Measurements from ENCODE around the gene CDY2B. TPM values are rescaled to one million over a fixed set of nuclear protein-coding genes. Genes with fewer than 3 reads are reported as not detected.
"Not testable (repeated sequence)": the region's sequence is repeated elsewhere in the genome, so short reads cannot be mapped to it uniquely, and the experiment has no call there.

Gene CDY2B, protein sequence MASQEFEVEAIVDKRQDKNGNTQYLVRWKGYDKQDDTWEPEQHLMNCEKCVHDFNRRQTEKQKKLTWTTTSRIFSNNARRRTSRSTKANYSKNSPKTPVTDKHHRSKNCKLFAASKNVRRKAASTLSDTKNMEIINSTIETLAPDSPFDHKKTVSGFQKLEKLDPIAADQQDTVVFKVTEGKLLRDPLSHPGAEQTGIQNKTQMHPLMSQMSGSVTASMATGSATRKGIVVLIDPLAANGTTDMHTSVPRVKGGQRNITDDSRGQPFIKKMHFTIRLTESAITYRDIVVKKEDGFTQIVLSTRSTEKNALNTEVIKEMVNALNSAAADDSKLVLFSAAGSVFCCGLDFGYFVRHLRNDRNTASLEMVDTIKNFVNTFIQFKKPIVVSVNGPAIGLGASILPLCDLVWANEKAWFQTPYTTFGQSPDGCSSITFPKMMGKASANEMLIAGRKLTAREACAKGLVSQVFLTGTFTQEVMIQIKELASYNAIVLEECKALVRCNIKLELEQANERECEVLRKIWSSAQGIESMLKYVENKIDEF
- polyA plus RNA-seq (ENCODE audit: insufficient read length), result not detected

DNA sequence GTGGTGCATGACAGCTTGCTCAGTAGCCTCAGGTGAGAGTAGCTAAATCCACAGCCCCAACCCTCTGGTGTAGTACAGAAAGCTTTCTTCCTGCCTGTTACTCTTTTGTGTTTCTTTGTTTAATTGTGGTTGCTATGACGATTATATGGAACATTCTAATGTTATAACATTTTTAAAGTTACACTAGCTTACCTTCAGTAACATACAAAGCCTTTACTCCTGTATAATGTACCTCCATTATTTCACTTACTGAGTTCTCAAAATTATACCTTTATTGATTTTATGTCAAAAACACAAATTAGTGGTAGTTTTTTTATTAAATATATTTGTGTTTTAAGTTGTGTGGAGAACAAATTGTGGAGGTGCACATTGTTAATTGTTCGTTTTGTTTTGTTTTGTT lies at the start of gene CDY2B:
Gene CDY2B, minus strand, starts transcription at position 101 of the 400 bp plus-strand sequence. CDS start 328 bp downstream, outside the sequence.
- DNase-seq (ENCODE audit: low read depth), result not testable (repeated sequence)

DNA sequence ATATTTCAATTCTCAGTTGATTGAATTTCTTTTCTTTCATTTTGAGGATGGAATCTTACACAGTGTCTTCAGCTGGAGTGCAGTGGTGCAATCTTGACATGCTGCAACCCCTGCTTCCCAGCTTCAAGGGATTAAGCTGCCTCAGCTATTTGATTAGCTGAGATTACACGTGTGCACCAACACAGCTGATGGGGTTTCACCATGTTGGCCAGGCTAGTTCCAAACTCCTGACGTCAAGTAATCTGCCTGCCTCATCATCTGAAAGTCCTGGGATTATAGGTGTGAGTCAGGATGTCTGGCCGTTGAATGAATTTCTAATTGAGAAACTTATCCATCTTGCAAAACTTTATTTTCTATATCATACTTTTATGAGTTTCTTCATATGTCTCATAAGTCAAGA lies 28.0 kb upstream of the CDY2B start:
- not testable (repeated sequence) for DNase-seq (ENCODE audit: low read depth)

DNA sequence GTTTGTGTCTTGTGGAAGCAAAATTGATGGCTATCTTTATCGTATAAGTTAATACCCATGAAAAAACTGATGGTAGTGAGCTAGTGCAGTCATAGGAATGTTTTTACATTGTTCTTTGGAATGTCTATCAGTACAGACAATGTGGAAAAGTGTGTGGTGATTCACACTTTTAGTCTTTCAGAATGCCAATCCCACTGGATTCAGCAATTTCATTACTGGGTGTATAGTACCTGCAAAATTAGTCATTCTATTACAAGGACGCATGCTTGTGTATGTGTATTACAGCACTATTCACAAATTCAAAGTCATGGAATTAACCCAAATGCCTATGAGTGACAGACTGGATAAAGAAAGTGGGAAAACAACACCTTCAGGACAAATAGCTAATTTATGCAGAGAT lies 27.3 kb upstream of the CDY2B start:
- not testable (repeated sequence) for DNase-seq (ENCODE audit: low read depth)

DNA sequence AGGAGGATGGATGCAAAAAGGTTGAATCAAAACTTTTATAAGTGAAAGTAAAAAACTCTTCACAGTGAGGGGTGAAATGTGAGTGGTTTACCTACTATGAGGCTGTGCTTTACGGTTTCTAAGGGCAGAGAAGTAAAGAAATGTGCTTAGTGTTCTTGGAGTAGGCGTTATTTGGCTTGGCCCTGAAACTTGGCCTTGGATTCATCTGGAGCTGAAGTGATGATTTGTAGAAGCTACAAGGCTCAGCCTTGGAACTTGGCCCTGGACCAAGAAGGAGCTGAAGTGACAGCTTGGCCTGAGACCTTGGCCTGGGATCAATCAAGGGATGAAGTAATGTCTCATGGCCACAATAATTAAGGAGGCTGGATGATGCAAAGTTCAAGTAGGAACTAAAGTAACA lies 1.7 kb upstream of the CDY2B start:
- DNase-seq (ENCODE audit: low read depth), result not testable (repeated sequence)

DNA sequence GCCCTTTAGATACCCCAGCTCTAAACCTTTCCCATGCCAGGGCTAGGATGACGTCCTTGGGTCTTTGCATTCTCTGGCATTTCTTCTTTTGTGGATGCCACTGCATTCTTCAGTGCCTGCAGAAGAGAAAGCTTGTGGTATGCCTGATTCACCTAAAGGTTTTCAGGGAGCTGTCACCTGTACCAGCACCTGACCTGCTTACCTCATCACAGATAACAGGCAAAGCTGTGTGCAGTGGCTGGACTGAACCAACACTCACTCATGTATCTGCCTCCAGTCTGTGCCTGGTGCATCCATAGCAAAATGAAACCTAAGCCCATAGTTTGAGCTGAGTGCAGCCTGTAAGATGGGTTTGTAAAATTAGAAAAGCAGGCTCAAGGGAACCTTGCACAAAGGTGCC lies 3.3 kb downstream of the CDY2B start:
- not testable (repeated sequence) for DNase-seq (ENCODE audit: low read depth)

DNA sequence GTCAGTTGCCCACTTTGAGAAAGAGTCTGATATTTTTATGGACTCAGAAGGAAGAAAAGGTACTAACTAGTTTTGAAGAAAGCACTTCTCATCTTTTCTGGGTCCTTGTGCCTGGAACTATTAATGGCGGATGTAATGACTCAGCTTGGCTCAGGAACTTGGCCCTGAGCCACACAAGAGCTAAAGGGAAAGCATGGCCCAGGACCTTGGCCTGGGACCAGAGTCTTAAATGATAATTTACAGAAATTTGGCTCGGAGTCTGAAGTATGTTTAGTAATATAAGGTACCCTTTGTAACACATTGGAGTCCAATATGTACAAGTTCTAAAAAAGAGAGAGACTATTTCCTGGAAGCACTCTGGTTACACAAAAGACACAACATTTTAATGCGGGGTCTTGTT lies 4.6 kb downstream of the CDY2B start:
- not testable (repeated sequence) for DNase-seq (ENCODE audit: low read depth)

DNA sequence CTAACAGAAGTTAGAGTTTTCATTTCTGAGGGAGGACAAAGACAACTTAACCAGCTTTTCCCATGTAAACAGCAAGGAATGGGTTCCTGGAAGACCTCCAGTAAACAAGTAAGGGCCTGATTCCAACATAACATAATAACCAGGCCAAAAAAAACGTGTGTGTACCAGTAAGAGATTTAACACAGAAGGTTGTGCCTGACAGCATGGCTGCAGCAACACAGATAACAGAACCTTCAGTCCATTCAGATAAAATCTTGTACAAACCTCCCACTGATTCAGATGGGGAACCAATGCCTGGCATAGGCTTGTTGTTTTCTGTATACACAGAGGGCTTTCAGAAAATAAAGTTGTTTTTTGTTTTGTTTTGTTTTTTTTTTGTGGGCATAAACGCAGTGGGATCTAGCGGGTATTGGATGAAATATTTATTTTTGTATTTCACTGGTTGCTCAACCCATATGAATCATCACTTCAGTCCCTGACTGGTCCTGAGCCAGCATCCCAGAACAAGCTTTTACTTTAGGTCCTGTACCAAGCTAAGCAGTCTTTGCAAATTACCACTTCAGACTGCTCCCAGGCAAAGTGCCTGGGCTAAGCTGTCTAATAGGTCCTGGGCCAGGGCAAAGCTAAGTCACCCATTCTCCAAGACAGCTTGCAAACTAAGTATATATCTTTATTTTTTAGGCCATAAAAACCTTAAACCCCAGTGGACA lies 8.7 kb downstream of the CDY2B start:
- DNase-seq (ENCODE audit: low read depth), result not testable (repeated sequence)

DNA sequence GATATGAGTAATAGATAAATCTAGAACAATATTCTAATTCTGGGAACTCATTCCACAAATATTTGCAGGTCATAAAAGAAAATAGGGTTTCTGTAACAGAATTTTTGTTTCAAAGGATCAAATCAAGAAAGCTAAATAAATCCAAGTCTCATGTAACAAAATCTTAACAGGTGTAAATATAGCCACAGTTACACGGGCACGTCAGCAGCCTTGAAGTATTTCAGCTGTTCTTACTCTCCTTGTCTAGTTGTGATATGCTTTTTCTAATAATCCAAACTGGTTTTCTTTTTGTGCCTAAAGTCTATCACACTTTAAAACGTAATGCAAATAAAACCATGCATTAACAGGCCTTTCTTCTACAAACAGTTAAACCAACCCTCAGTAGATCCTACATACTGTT lies 9.3 kb downstream of the CDY2B start:
- not testable (repeated sequence) for DNase-seq (ENCODE audit: low read depth)

DNA sequence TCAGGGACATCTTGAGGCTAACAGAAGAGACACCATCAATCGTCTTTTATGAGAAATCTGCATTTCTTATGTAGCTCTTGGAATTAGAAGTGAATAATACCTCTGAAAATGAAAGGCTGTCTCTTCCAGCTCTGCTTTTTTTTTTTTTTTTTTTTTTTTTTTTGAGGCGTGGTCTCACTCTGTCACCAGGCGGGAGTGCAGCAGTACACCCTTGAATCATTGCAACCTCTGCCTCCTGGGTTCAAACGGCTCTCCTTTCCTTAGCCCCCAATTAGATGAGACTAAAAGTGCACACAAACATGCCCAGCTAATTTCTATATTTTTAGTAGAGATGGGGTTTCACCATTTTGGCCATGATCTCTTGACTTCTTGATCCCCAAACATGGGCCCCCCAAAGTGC lies 12.2 kb downstream of the CDY2B start:
- not testable (repeated sequence) for DNase-seq (ENCODE audit: low read depth)

DNA sequence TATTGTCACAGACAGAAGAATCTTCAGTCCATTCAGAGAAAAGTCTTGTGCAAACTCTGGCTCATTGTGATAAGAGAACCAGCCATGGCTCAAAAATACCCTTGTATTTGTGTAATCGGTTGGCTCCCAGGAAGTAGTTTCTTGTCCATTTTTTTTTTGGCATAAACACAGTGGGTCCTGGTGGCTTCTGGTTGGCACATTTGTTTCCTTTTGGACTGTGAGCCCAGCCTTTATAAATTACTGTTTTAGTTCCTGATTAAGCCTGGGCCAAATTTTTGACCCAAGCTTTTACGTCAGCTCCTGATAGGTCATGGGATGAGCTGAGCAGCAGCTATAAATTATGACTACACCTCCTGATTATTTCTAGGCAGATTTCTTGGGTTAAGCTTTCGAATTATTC lies 19.4 kb downstream of the CDY2B start:
- DNase-seq (ENCODE audit: low read depth), result not testable (repeated sequence)

DNA sequence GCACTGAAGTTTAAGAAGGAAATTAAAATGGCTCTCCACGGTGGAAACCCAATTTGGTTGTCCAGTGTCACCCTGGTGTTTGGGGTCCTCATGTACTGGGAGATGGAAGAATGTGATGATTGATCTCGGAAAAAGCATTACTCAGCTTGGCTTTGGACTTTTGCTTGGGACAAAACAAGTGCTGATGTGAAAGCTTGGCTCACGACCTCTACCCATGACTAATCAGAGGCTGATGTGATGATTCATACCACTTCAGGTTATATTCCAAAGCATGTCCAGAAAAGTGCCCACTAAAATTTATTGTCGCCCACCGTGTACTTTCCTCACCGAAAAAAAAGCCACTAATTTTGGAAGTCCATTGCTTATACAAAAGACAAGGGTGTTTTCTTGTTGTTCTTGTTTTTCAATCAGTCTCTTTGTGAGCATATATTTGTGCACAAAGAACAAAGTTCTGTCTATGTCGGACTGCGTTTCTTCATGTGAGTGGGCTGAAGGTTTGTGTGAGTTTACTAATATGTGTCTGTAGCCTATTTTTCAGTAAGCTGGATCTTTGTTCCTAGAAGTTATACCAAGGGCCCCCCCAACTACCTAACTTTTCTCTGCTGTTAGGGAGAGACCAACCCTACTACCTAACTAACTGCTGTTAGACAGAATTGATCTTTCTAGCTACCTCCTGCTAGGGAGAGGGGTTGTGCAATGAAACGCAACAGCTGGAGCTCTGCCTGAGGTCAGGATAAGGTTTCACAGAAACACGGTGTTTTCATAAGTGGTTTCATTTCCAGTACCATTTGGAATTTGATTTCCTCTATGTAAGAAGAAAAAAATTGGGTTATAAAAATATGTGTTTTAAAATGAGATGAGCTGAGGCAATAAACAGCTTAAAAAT lies 22.8 kb downstream of the CDY2B start:
- DNase-seq (ENCODE audit: low read depth), result not testable (repeated sequence)

DNA sequence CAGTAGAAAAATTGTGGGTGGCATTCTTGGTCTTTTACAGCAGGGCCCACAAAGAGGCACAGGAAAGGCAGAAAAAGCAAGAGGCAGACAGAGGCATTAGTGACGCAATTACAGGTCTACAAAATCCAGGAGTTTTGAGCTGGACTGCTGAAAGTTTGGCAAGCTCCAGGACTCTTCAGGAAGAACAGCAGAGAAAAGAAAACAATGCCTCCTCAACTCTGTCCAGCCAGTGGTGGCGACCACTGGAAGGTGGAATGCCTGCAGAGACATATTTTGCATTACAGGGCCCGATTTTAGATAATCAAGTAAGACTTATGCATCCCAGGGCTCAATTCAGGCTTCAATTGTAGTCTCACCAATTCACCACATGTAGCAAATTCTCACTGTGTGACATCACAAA lies 23.5 kb downstream of the CDY2B start:
- DNase-seq (ENCODE audit: low read depth), result not testable (repeated sequence)

DNA sequence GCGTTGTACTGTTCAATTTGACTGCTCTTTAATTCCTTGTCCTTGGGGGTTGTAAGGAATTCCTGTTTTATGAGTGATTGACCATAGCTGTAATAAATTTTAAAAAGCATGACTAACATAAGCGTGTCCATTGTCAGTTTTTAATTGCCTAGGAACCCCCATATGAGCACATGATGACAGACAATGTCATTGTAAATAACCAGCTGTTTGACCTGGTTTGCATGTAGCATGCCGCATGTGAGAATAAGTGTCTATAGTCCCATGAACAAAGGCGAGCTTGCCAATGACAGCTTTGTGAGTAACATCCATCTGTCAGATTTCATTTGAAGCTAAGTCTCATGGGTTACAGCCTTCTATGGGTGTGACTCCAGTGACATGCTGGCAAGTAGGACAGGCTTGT lies 30.9 kb downstream of the CDY2B start:
- DNase-seq (ENCODE audit: low read depth), result not testable (repeated sequence)

DNA sequence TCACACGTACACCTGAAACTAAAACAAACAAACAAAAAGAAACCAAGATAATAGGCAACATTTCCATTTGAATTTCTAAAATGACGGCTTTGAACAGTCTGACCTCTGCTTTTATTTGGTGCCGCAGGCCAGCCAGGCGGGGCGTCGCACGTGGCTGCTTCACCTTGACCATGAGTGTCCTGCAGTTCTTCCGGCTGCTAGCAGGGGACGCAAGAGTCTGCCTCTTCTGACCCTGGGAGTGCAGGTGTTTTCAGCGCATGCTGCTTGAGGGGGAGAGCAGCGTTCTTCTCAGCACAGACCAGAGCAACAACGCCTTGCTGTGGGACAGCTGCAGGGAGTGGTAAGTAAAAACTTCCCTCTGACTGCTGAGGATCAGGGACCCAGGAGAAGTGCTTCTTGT lies 47.9 kb downstream of the CDY2B start:
- DNase-seq (ENCODE audit: low read depth), result not testable (repeated sequence)

Other genes with a start within 250 kb of the CDY2B start
- not detected for gene CDY2A, start 145.6 kb upstream of the CDY2B start, polyA plus RNA-seq (ENCODE audit: insufficient read length)